H1 (cell line): ENCODE results near the gene S100A4. TPM values are rescaled to one million over a fixed set of nuclear protein-coding genes. Genes with fewer than 3 reads are reported as not detected.

Source experiments
- CTCF ChIA-PET: fragments of 300-600 bp; sonication (Branson Sonifier 250); formaldehyde crosslinking; loops from one replicate; lab custom pipeline; 2021; ENCODE audit not compliant: partially characterized antibody; lab: Charles Lee
- POLR2A ChIA-PET: fragments of 300-600 bp; sonication (Branson Sonifier 250); formaldehyde crosslinking; loops from one replicate; lab custom pipeline; 2021; ENCODE audit warnings: inconsistent platforms; ENCODE audit not compliant: partially characterized antibody; lab: Charles Lee
- DNase-seq, 2 experiments: peaks; one replicate each; pipeline versions ENCODE4 v3.0.0 to v3.0.0-alpha.2; 2010 to 2022; ENCODE audit warnings: low spot score in 2 of 2, low read depth in 1 of 2, mixed read lengths in 1 of 2
- FAIRE-seq: peaks from 2 replicates; lab custom pipeline; 2011; peaks lifted over from hg19 to GRCh38; lab: Jason Lieb, UNC
- H2AFZ ChIP-seq: 2 replicates; pipeline ENCODE4 v1.8.1; 2012; ENCODE audit warnings: low read length, inconsistent platforms
- H2AK5ac ChIP-seq: 2 replicates; pipeline ENCODE4 v1.6.1; 2013; ENCODE audit warnings: low read depth, low read length
- H2BK120ac ChIP-seq: replicated peaks from 2 replicates; pipeline ENCODE3; 2013; ENCODE audit warnings: low read depth, low read length, inconsistent platforms
- H2BK12ac ChIP-seq: 2 replicates; pipeline ENCODE4 v1.6.1; 2013; ENCODE audit warnings: low read depth, low read length
- H2BK15ac ChIP-seq: 2 replicates; pipeline ENCODE4 v1.6.1; 2013; ENCODE audit warnings: low read length
- H2BK20ac ChIP-seq: 2 replicates; pipeline ENCODE4 v1.6.1; 2013; ENCODE audit warnings: low read length
- H2BK5ac ChIP-seq: 2 replicates; pipeline ENCODE4 v1.6.1; 2013; ENCODE audit warnings: low read depth, low read length
- H3K14ac ChIP-seq: 2 replicates; pipeline ENCODE4 v1.6.1; 2013; ENCODE audit warnings: inconsistent platforms; ENCODE audit not compliant: insufficient read length
- H3K18ac ChIP-seq: 2 replicates; pipeline ENCODE4 v1.6.1; 2013; ENCODE audit warnings: low read length; ENCODE audit errors: extremely low read depth
- H3K23ac ChIP-seq: 2 replicates; pipeline ENCODE4 v1.6.1; 2013; ENCODE audit warnings: inconsistent platforms; ENCODE audit not compliant: insufficient read length
- H3K23me2 ChIP-seq: 2 replicates; pipeline ENCODE4 v1.6.1; 2013; ENCODE audit warnings: low read depth, low read length
- H3K27ac ChIP-seq: 2 replicates; pipeline ENCODE4 v1.6.1; 2011; ENCODE audit warnings: low read depth, low read length, inconsistent platforms
- H3K27me3 ChIP-seq, 4 experiments: replicated peaks in 1 of 4; 1 replicate in 1 of 4; 2 replicates in 3 of 4; pipeline versions ENCODE4 v1.6.1 to v1.8.1; 2011 to 2013; ENCODE audit warnings: low read length in 3 of 4, mild to moderate bottlenecking in 3 of 4, inconsistent platforms in 2 of 4, mixed read lengths in 2 of 4, moderate library complexity in 1 of 4; ENCODE audit not compliant: control insufficient read depth in 3 of 4, insufficient read depth in 3 of 4; ENCODE audit errors: extremely low read depth in 1 of 4
- H3K36me3 ChIP-seq, 4 experiments: 2 replicates each; pipeline versions ENCODE4 v1.6.1 to v1.8.1; 2011 to 2013; ENCODE audit warnings: mild to moderate bottlenecking in 4 of 4, low read length in 3 of 4, moderate library complexity in 2 of 4, control low read depth in 1 of 4, inconsistent platforms in 1 of 4; ENCODE audit not compliant: insufficient read depth in 4 of 4, control insufficient read depth in 2 of 4
- H3K4ac ChIP-seq: replicated peaks from 2 replicates; pipeline ENCODE3; 2013; ENCODE audit warnings: low read length, low read depth, mixed read lengths, inconsistent platforms; ENCODE audit not compliant: insufficient read length
- H3K4me1 ChIP-seq, 4 experiments: replicated peaks in 1 of 4; 1 replicate in 1 of 4; 2 replicates in 3 of 4; pipeline versions ENCODE4 v1.6.1 to v1.8.1; 2011 to 2013; ENCODE audit warnings: low read length in 3 of 4, inconsistent platforms in 2 of 4, mixed read lengths in 1 of 4; ENCODE audit not compliant: insufficient read depth in 4 of 4, control insufficient read depth in 3 of 4
- H3K4me2 ChIP-seq, 2 experiments: 2 replicates each; pipeline versions ENCODE4 v1.6.1 to v1.8.1; 2011 to 2013; ENCODE audit warnings: low read depth in 2 of 2, low read length in 2 of 2, control low read depth in 1 of 2, inconsistent platforms in 1 of 2, mild to moderate bottlenecking in 1 of 2; ENCODE audit not compliant: insufficient read depth in 1 of 2
- H3K4me3 ChIP-seq, 4 experiments: fragments of 200-600, 300-600 bp in 1 of 4; sonication (generic), shearing (Covaris generic), sonication (Bioruptor Twin) in 1 of 4; 2 replicates each; pipeline versions ENCODE4 v1.5.1 to v1.8.1; 2011 to 2016; ENCODE audit warnings: low read length in 4 of 4, low read depth in 3 of 4, control low read depth in 2 of 4, inconsistent platforms in 2 of 4, mild to moderate bottlenecking in 2 of 4, mixed read lengths in 1 of 4, moderate library complexity in 1 of 4; ENCODE audit not compliant: insufficient read depth in 2 of 4; ENCODE audit errors: extremely low read depth in 1 of 4
- H3K56ac ChIP-seq: replicated peaks from 2 replicates; pipeline ENCODE3; 2013; ENCODE audit warnings: low read depth, mild to moderate bottlenecking, mixed read lengths, low read length, inconsistent platforms; ENCODE audit not compliant: insufficient read length
- H3K79me1 ChIP-seq: 2 replicates; pipeline ENCODE4 v1.6.1; 2013; ENCODE audit warnings: low read depth, low read length, control low read depth
- H3K79me2 ChIP-seq, 2 experiments: 2 replicates each; pipeline versions ENCODE4 v1.6.1 to v1.8.1; 2012 to 2013; ENCODE audit warnings: low read length in 2 of 2, mild to moderate bottlenecking in 2 of 2, inconsistent platforms in 1 of 2; ENCODE audit not compliant: insufficient read depth in 2 of 2, control insufficient read depth in 1 of 2
- H3K9ac ChIP-seq, 4 experiments: replicated peaks in 1 of 4; 1 replicate in 1 of 4; 2 replicates in 3 of 4; pipeline versions ENCODE4 v1.6.1 to v1.8.1; 2011 to 2013; ENCODE audit warnings: low read depth in 3 of 4, low read length in 3 of 4, control low read depth in 2 of 4, mild to moderate bottlenecking in 2 of 4, moderate library complexity in 2 of 4, inconsistent platforms in 1 of 4; ENCODE audit errors: extremely low read depth in 1 of 4
- H3K9me3 ChIP-seq, 2 experiments: 2 replicates each; pipeline versions ENCODE4 v1.6.1 to v1.8.1; 2012 to 2013; ENCODE audit warnings: mild to moderate bottlenecking in 2 of 2, moderate library complexity in 2 of 2, control low read depth in 1 of 2, inconsistent platforms in 1 of 2, low read depth in 1 of 2, low read length in 1 of 2, mixed read lengths in 1 of 2; ENCODE audit not compliant: insufficient read depth in 2 of 2
- H4K20me1 ChIP-seq, 2 experiments: replicated peaks in 1 of 2; 2 replicates each; pipeline versions ENCODE3 to v1.8.1; 2011 to 2013; ENCODE audit warnings: inconsistent platforms in 2 of 2, low read length in 2 of 2, mild to moderate bottlenecking in 1 of 2; ENCODE audit not compliant: insufficient read depth in 2 of 2, control insufficient read depth in 1 of 2
- H4K5ac ChIP-seq: 2 replicates; pipeline ENCODE4 v1.6.1; 2013; ENCODE audit warnings: low read length, low read depth, mixed read lengths, inconsistent platforms; ENCODE audit not compliant: insufficient read length
- H4K8ac ChIP-seq: 2 replicates; pipeline ENCODE4 v1.8.0; 2013; ENCODE audit warnings: mild to moderate bottlenecking, moderate library complexity, low read length, inconsistent platforms; ENCODE audit not compliant: insufficient read depth; ENCODE audit errors: extremely low read depth
- H4K91ac ChIP-seq: replicated peaks from 2 replicates; pipeline ENCODE3; 2013; ENCODE audit warnings: low read length, mixed read lengths, inconsistent platforms; ENCODE audit not compliant: insufficient read length
- CEBPB ChIP-seq: IDR thresholded peaks from 2 replicates; pipeline ENCODE4 v1.6.1; 2012; ENCODE audit warnings: low read depth, low read length
- GTF2F1 ChIP-seq: IDR thresholded peaks from 2 replicates; pipeline ENCODE4 v1.6.1; 2012; ENCODE audit warnings: low read depth, low read length, improper control_type of control experiment, borderline replicate concordance
- KDM1A ChIP-seq: fragments of 200-600, 300-600 bp; sonication (generic); IDR thresholded peaks from 2 replicates; pipeline ENCODE4 v1.7.1; 2016; ENCODE audit warnings: mild to moderate bottlenecking, low read length, borderline replicate concordance
- KDM5A ChIP-seq: fragments of 200-600 bp; IDR thresholded peaks from 2 replicates; pipeline ENCODE4 v1.7.1; 2012; ENCODE audit warnings: mild to moderate bottlenecking, low read length, inconsistent platforms, mixed read lengths
- RAD21 ChIP-seq, 2 experiments: IDR thresholded peaks in 1 of 2; conservative IDR thresholded peaks in 1 of 2; 2 replicates each; pipeline ENCODE4 v1.6.1; 2011; ENCODE audit warnings: low read depth in 2 of 2, low read length in 2 of 2, improper control_type of control experiment in 1 of 2, inconsistent platforms in 1 of 2, mild to moderate bottlenecking in 1 of 2, moderate library complexity in 1 of 2
- WGBS, 2 experiments: shearing (Covaris generic) in 1 of 2; methylation state at CpG; one replicate each; pipeline versions ENCODE4 v1.1.6 to v1.1.7; 2013 to 2015; ENCODE audit warnings: low lambda C conversion rate in 2 of 2, mixed read lengths in 2 of 2, inconsistent platforms in 1 of 2, low coverage in 1 of 2, missing lambda C conversion rate in 1 of 2; ENCODE audit not compliant: insufficient replicate concordance in 2 of 2, insufficient coverage in 1 of 2, insufficient read length in 1 of 2; ENCODE audit errors: extremely low coverage in 1 of 2, missing lambda C conversion rate in 1 of 2; 5-methylcytosine and 5-hydroxymethylcytosine counted together
- polyA plus RNA-seq, 7 experiments: library from polyadenylated mRNA; depleted of rRNA in 3 of 7; stranded (reverse) in 5 of 7; unstranded in 2 of 7; fragments of >200 nt in 5 of 7; fragments of 200-250 nt in 2 of 7; gene quantifications; 1 replicate in 5 of 7; 2 replicates in 1 of 7; 4 replicates in 1 of 7; pipeline versions ENCODE4 v1.2.1 to v1.2.3, GENCODE V29; 2011 to 2013; ENCODE audit warnings: missing spikeins in 2 of 7, mixed read lengths in 2 of 7
- total RNA-seq: library from RNA; stranded (reverse); fragmentation: NEBNext Ultra II Directional; extraction: Animal tissue kit (Norgen Biotek cat#: 25700); gene quantifications from 2 replicates; pipeline ENCODE4 v1.2.1, GENCODE V29; 2021

S100A4 gene
- total and polyA plus RNA-seq, 2 of the 8 experiments (the other 6 are each of a cell fraction or from before 2014, with no cell fraction given): 36.3 to 85.4 TPM

DNA sequence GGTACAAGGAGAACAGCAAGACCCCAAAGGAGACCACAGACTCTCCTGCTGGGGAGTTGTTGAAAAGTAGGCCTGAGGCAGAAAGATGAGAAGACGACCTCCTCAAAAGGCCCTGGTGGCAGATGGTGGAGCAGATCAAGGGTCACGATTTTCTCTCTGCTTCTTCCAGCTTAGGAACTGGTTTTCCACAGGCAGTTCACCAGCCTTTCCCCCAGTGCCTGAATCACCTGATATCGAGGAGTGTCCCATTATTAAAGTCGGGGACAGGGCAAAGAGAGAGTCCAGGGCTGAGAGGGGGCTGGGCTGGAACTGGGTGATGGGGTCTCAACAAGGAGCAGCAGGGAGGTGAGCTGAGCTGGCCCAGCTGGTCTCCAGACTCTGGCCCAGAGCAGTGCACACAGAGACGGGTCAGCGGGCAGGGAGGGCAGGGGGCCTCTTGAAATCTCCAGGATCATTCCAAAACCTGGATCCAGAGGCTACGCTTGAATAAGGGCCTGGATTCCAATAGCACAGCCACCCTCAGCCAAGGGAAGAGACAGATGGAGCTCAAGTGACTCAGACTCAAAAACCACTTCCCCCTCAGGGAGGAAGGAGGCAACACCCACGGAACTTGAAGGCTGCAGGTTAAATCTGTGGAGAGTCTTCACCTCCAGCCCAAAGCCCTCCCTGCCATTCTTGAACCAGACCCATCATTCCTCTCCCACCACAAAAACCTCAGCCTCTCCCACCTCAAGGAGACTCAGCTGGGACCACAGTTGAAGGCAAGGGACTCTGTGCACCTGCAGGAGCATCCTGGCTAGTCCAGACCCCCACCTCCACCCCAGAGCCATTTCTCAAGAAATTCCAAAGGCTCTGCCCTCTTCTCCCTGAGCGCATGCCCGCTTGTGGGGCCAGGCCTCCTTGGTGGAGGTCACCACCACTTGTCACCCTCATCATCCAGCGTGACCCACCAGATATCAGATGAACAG, 4.9 kb downstream of the S100A4 start, which contains the start of gene S100A5:
Gene S100A5, minus strand, starts transcription at position 541 of the 968 bp plus-strand sequence. CDS start 743 bp downstream, outside the sequence.
- no peaks in the 10 kb centered on the region for H3K79me1 ChIP-seq
- FAIRE-seq: no peak
- no peaks in the 10 kb centered on the region for H3K79me2 ChIP-seq
- H3K23ac ChIP-seq: no peak within 1 kb of the TSS
- H3K4me2 ChIP-seq: no peak within 1 kb of the TSS
- peak within 1 kb of the TSS; percentile 89; the same call in 1 of the 2 replicates for H2AK5ac ChIP-seq
- no peak within 1 kb of the TSS for H3K18ac ChIP-seq
- H4K91ac ChIP-seq: peak within 1 kb of the TSS; percentile 25
- ChIA-PET POLR2A (interaction anchor here (0.5 to 1.4 kb wide), 5 partner anchors 10 to 128 kb away, joined by 3 to 4 read pairs (median 3); no protein-coding TSS in a partner anchor), CTCF (interaction anchor here (1.0 to 10.2 kb wide), 8 partner anchors 8 to 89 kb away, joined by 3 to 165 read pairs (median 6); partner anchors contain the start of genes S100A2, S100A3 and S100A4)
- H2BK12ac ChIP-seq: peak within 1 kb of the TSS; percentile 68; the same call in 1 of the 2 replicates
- H3K4me3 ChIP-seq: no peak within 1 kb of the TSS
- H3K14ac ChIP-seq: no peak within 1 kb of the TSS
- H2BK5ac ChIP-seq: no peak within 1 kb of the TSS
- H3K27me3 ChIP-seq: peaks cover 0 to 5% (median under 1%) of the 10 kb centered on the region in 4 experiments; a peak in 3 of 7 replicates
- no peak within 1 kb of the TSS for H3K9ac ChIP-seq
- H3K9me3 ChIP-seq: no peaks in the 10 kb centered on the region
- 84% methylated on average over 11 of the region's 11 CpGs; no CpG with 5 or more reads in 1 of the 2 experiments for WGBS, 2 experiments
- H2BK15ac ChIP-seq: 0 out of 2 replicates have a peak within 1 kb of the TSS, but pooled peaks have one; percentile 25
- no peak within 1 kb of the TSS for H3K56ac ChIP-seq
- DNase-seq: no peak
- no peak within 1 kb of the TSS for H4K5ac ChIP-seq
- H3K27ac ChIP-seq: no peak within 1 kb of the TSS
- no peaks in the 10 kb centered on the region for H4K20me1 ChIP-seq
- H2BK120ac ChIP-seq: no peak within 1 kb of the TSS
- peak within 1 kb of the TSS; percentile 80; the same call in 1 of the 2 replicates for H2BK20ac ChIP-seq
- no peaks in the 10 kb centered on the region for H3K36me3 ChIP-seq
- H4K8ac ChIP-seq: no peak within 1 kb of the TSS
- no peak within 1 kb of the TSS for H3K4ac ChIP-seq
- peaks cover 15 to 29% (median 24%) of the 10 kb centered on the region in 4 experiments for H3K4me1 ChIP-seq
- no peak within 1 kb of the TSS for H2AFZ ChIP-seq
- H3K23me2 ChIP-seq: peaks cover 6% of the 10 kb centered on the region
- TF ChIP-seq KDM5A (no peak), KDM1A (no peak), CEBPB (no peak), RAD21 (IDR thresholded peaks at IDR 0.05 in 1 of 2, conservative IDR thresholded peaks at IDR 0.05 in 1 of 2; ENCODE audit: low read depth in 2 of 2, low read length in 2 of 2) (no peak), GTF2F1 (no peak)
